IMR-90 (cell line): ENCODE data around the gene RPL37. TPM values are rescaled to one million over a fixed set of nuclear protein-coding genes. Genes with fewer than 3 reads are reported as not detected.

Source experiments
- ATAC-seq: fragments of 200-7000 bp; cut with Tn5 transposase; 2 replicates; pipeline ENCODE4 v1.9.1; 2020; ENCODE audit warnings: low read depth, mild to moderate bottlenecking, moderate library complexity
- BruUV-seq: library from RNA; stranded (reverse); fragments of 400-500 nt; replicated peaks from 2 replicates; lab custom pipeline; 2021; lab: Mats Ljungman, UMichigan
- CTCF ChIA-PET: fragments of 300-600 bp; formaldehyde crosslinking; extraction: SDS; loops from one replicate; lab custom pipeline; 2021; ENCODE audit warnings: antibody characterized with exemption; lab: Yijun Ruan, JAX
- POLR2A ChIA-PET: fragments of 300-600 bp; sonication (Branson Sonifier 250); formaldehyde crosslinking; loops from one replicate; lab custom pipeline; 2022; ENCODE audit warnings: antibody characterized with exemption; ENCODE audit not compliant: unreplicated experiment; lab: Charles Lee
- DNase-seq: peaks from one replicate; pipeline ENCODE4 v3.0.0; 2013
- H2AFZ ChIP-seq: replicated peaks from 2 replicates; pipeline ENCODE3; 2013; ENCODE audit warnings: low read length, mild to moderate bottlenecking; ENCODE audit not compliant: poor library complexity
- H2AK5ac ChIP-seq: 2 replicates; pipeline ENCODE4 v1.6.1; 2013; ENCODE audit warnings: low read depth, low read length, inconsistent platforms
- H2AK9ac ChIP-seq: replicated peaks from 2 replicates; pipeline ENCODE3; 2013; ENCODE audit warnings: mild to moderate bottlenecking, low read depth, low read length, moderate library complexity; ENCODE audit not compliant: poor library complexity
- H2BK120ac ChIP-seq: 2 replicates; pipeline ENCODE4 v1.6.1; 2013; ENCODE audit warnings: low read depth, low read length, inconsistent platforms
- H2BK15ac ChIP-seq: 3 replicates; pipeline ENCODE4 v1.6.1; 2013; ENCODE audit warnings: low read depth, low read length, inconsistent platforms
- H2BK20ac ChIP-seq: 2 replicates; pipeline ENCODE4 v1.6.1; 2013; ENCODE audit warnings: low read depth, mild to moderate bottlenecking, inconsistent platforms, low read length, moderate library complexity
- H2BK5ac ChIP-seq: 2 replicates; pipeline ENCODE4 v1.6.1; 2013; ENCODE audit warnings: mild to moderate bottlenecking, low read depth, low read length, inconsistent platforms; ENCODE audit not compliant: poor library complexity, severe bottlenecking
- H3K14ac ChIP-seq: replicated peaks from 2 replicates; pipeline ENCODE4 v1.6.1; 2013; ENCODE audit warnings: low read depth, low read length, inconsistent platforms
- H3K18ac ChIP-seq: 2 replicates; pipeline ENCODE4 v1.6.1; 2013; ENCODE audit warnings: low read depth, low read length, control low read depth
- H3K23ac ChIP-seq: 2 replicates; pipeline ENCODE4 v1.6.1; 2013; ENCODE audit warnings: low read depth, low read length, inconsistent platforms
- H3K27ac ChIP-seq: 2 replicates; pipeline ENCODE4 v1.5.1; 2013; ENCODE audit warnings: mild to moderate bottlenecking, control low read depth, low read length; ENCODE audit not compliant: insufficient read depth
- H3K27me3 ChIP-seq: 2 replicates; pipeline ENCODE4 v1.6.1; 2013; ENCODE audit warnings: low read length; ENCODE audit not compliant: control insufficient read depth, insufficient read depth
- H3K36me3 ChIP-seq: 2 replicates; pipeline ENCODE4 v1.6.1; 2013; ENCODE audit warnings: low read length, mixed read lengths; ENCODE audit not compliant: control insufficient read depth, insufficient read depth
- H3K4ac ChIP-seq: 2 replicates; pipeline ENCODE4 v1.6.1; 2013; ENCODE audit warnings: low read depth, low read length, inconsistent platforms
- H3K4me1 ChIP-seq: 2 replicates; pipeline ENCODE4 v1.6.1; 2013; ENCODE audit warnings: low read length, mixed read lengths; ENCODE audit not compliant: control insufficient read depth, insufficient read depth
- H3K4me2 ChIP-seq: 2 replicates; pipeline ENCODE4 v1.6.1; 2013; ENCODE audit warnings: low read depth, mild to moderate bottlenecking, control low read depth, low read length, moderate library complexity
- H3K4me3 ChIP-seq: 2 replicates; pipeline ENCODE4 v1.5.1; 2013; ENCODE audit warnings: low read depth, mild to moderate bottlenecking, control low read depth, low read length, moderate library complexity; ENCODE audit not compliant: insufficient read depth
- H3K56ac ChIP-seq: 2 replicates; pipeline ENCODE4 v1.6.1; 2013; ENCODE audit warnings: low read length, inconsistent platforms; ENCODE audit not compliant: insufficient read depth; ENCODE audit errors: extremely low read depth
- H3K79me1 ChIP-seq, 2 experiments: 2 replicates each; pipeline ENCODE4 v1.6.1; 2013; ENCODE audit warnings: low read length in 2 of 2, inconsistent platforms in 1 of 2, low read depth in 1 of 2
- H3K9ac ChIP-seq: 2 replicates; pipeline ENCODE4 v1.6.1; 2013; ENCODE audit warnings: low read depth, low read length, control low read depth
- H3K9me1 ChIP-seq: 2 replicates; pipeline ENCODE4 v1.6.1; 2013; ENCODE audit warnings: low read length, inconsistent platforms; ENCODE audit not compliant: insufficient read depth
- H3K9me3 ChIP-seq: 2 replicates; pipeline ENCODE4 v1.6.1; 2013; ENCODE audit warnings: low read length; ENCODE audit not compliant: control insufficient read depth, insufficient read depth
- H4K20me1 ChIP-seq: 2 replicates; pipeline ENCODE4 v1.6.1; 2013; ENCODE audit warnings: low read length, inconsistent platforms; ENCODE audit not compliant: insufficient read depth
- H4K5ac ChIP-seq: 2 replicates; pipeline ENCODE4 v1.6.1; 2013; ENCODE audit warnings: mild to moderate bottlenecking, low read depth, low read length, control low read depth
- H4K8ac ChIP-seq, 2 experiments: 2 replicates each; pipeline ENCODE4 v1.6.1; 2013; ENCODE audit warnings: low read depth in 2 of 2, low read length in 2 of 2, control low read depth in 1 of 2, inconsistent platforms in 1 of 2
- H4K91ac ChIP-seq: 2 replicates; pipeline ENCODE4 v1.6.1; 2013; ENCODE audit warnings: low read depth, low read length, inconsistent platforms; ENCODE audit not compliant: insufficient read depth
- CEBPB ChIP-seq: IDR thresholded peaks from 2 replicates; pipeline ENCODE4 v1.6.1; 2012; ENCODE audit warnings: low read depth, low read length, improper control_type of control experiment
- CHD1 ChIP-seq: IDR thresholded peaks from 2 replicates; pipeline ENCODE4 v1.6.1; 2012; ENCODE audit warnings: low read depth, low read length, improper control_type of control experiment
- POLR2A ChIP-seq: IDR thresholded peaks from 2 replicates; pipeline ENCODE4 v1.6.1; 2012; ENCODE audit warnings: mild to moderate bottlenecking, low read depth, low read length
- RAD21 ChIP-seq: IDR thresholded peaks from 2 replicates; pipeline ENCODE4 v1.6.1; 2012; ENCODE audit warnings: low read length, improper control_type of control experiment
- RFX5 ChIP-seq: IDR thresholded peaks from 2 replicates; pipeline ENCODE4 v1.8.0; 2012; ENCODE audit warnings: low read depth, mild to moderate bottlenecking, low read length, moderate library complexity
- SMC3 ChIP-seq: fragments of 150-350 bp; IDR thresholded peaks from 2 replicates; pipeline ENCODE4 v1.6.1; 2016; ENCODE audit warnings: low read depth, mild to moderate bottlenecking, antibody characterized with exemption, low read length, moderate library complexity
- WGBS, 2 experiments: methylation state at CpG; one replicate each; pipeline versions ENCODE4 v1.1.5 to v1.1.7; 2013; ENCODE audit warnings: missing lambda C conversion rate in 2 of 2; ENCODE audit not compliant: insufficient read length in 1 of 2; ENCODE audit errors: extremely low coverage in 2 of 2; 5-methylcytosine and 5-hydroxymethylcytosine counted together
- dilution Hi-C: fragments of 300-500 bp; cut with HindIII; formaldehyde crosslinking; loops from one replicate; pipeline ENCODE4 v1.14.3; 2018; ENCODE audit warnings: low sequenced_read_pairs; ENCODE audit not compliant: unreplicated experiment
- in situ Hi-C: fragments of 300-500 bp; cut with MboI; formaldehyde crosslinking; loops from 3 replicates; pipeline ENCODE4 v1.14.3; 2019; ENCODE audit warnings: low sequenced_read_pairs, inconsistent platforms, mixed read lengths
- intact Hi-C: fragments of 100-400 bp; cut with micrococcal nuclease; formaldehyde crosslinking; loops from 2 replicates; pipeline ENCODE4 v1.10.0; 2022
- polyA plus RNA-seq, 3 experiments: library from polyadenylated mRNA; depleted of rRNA; stranded (reverse); fragments of >200 nt; gene quantifications; 2 replicates each; pipeline ENCODE4 v1.2.3, GENCODE V29; 2012; ENCODE audit warnings: low replicate concordance in 1 of 3
- total RNA-seq: library from RNA; depleted of rRNA; stranded (reverse); fragments of >200 nt; gene quantifications from 2 replicates; pipeline ENCODE4 v1.2.3, GENCODE V29; 2012

RPL37 gene
- total and polyA plus RNA-seq, 2 of the 4 experiments (the other 2 are of a cell fraction), result 35.3 to 294 TPM

GRCh38 chr5:40827188-40827977 is 7.6 kb downstream of the RPL37 start:
- no peak for TF ChIP-seq SMC3
- TF ChIP-seq RFX5, result no peak
- TF ChIP-seq RAD21, result no peak
- TF ChIP-seq CHD1, result no peak
- TF ChIP-seq CEBPB, result no peak
- TF ChIP-seq POLR2A, result no peak
- no peak overlapping the region for H2BK15ac ChIP-seq
- H3K4me2 ChIP-seq, result no peak overlapping the region
- ATAC-seq, result no peak
- no peak overlapping the region for H4K91ac ChIP-seq
- H2AK5ac ChIP-seq, result no peak overlapping the region
- DNase-seq, result no peak
- H2BK20ac ChIP-seq, result no peak overlapping the region
- H4K5ac ChIP-seq, result no peak overlapping the region
- H3K9me3 ChIP-seq, result no peaks in the 10 kb centered on the region
- no peak overlapping the region for H2BK120ac ChIP-seq
- no peaks in the 10 kb centered on the region; the same call in 1 of the 2 replicates for H3K9me1 ChIP-seq
- no peak overlapping the region for H3K18ac ChIP-seq
- H3K9ac ChIP-seq, result no peak overlapping the region
- H3K79me1 ChIP-seq, result peaks cover 25 to 61% of the 10 kb centered on the region in 2 experiments
- 92% methylated on average over 6 of the region's 14 CpGs; no CpG with 5 or more reads in 1 of the 2 experiments for WGBS, 2 experiments
- H3K56ac ChIP-seq, result no peak overlapping the region
- POLR2A ChIA-PET, result no interaction called here
- no peak overlapping the region for H3K4ac ChIP-seq
- H3K36me3 ChIP-seq, result peaks cover 55% of the 10 kb centered on the region
- no peak overlapping the region for H3K4me3 ChIP-seq
- H3K23ac ChIP-seq, result no peak overlapping the region
- H3K27ac ChIP-seq, result no peak overlapping the region
- H4K8ac ChIP-seq, result no peak overlapping the region
- no peaks in the 10 kb centered on the region for H3K4me1 ChIP-seq
- H3K27me3 ChIP-seq, result no peaks in the 10 kb centered on the region
- intact Hi-C loops (no loop called here), in situ Hi-C loops (no loop called here), dilution Hi-C loops (no loop called here)
- H3K14ac ChIP-seq, result no peak overlapping the region
- no TSS peak for BruUV-seq
- no peak overlapping the region for H2AFZ ChIP-seq
- H2BK5ac ChIP-seq, result no peak overlapping the region
- H2AK9ac ChIP-seq, result no peak overlapping the region
- CTCF ChIA-PET, result interaction anchor here (0.7 kb wide), 1 partner anchor 1255 kb away, joined by 3 read pairs; no protein-coding TSS in a partner anchor
- peaks cover 69% of the 10 kb centered on the region for H4K20me1 ChIP-seq
